HUDEP-2 (cell line): ENCODE data around the gene IGF2R.
"Not testable (repeated sequence)": the region's sequence is repeated elsewhere in the genome, so short reads cannot be mapped to it uniquely, and the experiment has no call there.

Experiments used
- DNase-seq, 76 experiments: peaks; one replicate each; lab custom pipeline; 2025; ENCODE audit not compliant: unreplicated experiment in 76 of 76; lab: John Stamatoyannopoulos, UW

The IGF2R gene

DNA sequence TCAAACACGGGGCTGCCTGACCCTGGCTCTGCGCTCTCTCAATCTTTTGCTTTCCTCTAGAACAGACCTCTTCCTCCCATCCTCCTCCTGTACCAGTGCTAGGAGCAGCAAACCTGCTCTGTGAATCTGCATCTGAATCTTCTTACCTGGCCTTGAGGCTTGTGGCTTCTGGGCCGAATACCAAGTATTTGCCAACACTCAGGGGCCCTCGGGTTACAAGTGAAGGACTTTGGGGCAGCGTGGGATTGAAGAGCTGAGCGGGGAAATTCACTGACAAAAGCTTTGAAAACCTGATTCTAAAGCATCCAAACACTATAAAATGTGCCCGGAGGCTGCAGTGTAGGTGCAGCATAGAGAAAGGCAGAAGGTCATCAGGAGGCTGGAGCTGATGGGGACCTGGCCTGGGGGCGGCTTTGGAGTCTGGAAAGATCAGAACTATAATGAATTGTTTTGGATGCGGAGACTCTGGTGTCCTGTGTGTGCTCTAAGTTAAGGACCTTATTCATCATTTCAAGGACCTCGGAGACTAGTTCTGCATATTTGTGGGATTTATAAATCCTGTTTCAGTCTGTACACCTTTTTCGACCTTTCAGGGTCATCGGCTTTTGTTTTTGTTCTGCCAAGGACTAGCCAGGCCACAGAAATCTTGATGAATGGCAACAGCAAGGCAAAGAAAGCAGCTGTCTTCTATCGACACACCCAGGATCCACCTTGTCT, 16.4 kb upstream of the IGF2R start:
- no peak for DNase-seq

DNA sequence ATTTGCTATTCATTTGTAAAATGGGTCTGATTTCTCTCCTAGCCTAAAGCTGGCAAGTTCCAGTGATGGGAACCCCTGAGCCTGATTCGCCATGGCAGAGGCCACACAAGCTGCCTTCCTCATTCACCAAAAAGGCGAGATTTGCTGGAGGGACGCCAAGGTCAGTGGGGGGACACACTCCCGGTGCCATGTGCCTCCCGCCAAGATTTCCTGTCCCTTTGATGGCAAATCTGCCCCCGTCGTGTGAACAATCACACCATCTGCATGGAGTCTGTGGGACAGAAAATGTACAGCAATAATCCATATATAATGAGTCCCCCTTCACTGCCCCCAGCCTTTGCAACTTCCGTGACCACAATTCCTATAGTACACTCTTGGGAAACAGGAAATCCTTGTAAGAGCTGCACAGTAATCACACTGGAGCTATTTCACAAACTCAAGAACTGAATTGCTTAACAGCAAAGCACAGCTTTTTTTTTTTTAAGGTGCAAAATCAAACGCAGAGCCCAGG, 15.7 kb upstream of the IGF2R start:
- DNase-seq, result no peak

DNA sequence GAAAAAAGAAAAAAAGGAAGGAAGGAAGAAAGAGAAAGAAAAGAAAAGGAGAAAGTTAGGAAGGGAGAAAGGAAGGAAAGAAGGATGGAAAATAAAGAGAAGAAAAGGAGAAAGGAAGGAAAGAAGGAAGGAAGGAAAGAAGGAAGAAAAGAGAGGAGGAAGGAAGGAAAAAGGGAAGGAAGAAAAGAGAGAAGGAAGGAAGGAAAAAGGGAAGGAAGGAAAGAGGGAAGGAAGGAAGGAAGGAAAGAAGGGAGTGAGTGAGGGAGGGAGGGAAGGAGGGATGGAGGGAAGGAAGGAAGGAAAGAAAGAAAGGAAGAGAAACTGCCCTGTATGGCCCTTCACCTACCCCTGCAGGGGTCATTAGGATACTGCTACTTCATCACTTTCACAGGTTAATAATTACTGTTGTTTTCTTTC, 12.9 kb upstream of the IGF2R start:
- no peak for DNase-seq

DNA sequence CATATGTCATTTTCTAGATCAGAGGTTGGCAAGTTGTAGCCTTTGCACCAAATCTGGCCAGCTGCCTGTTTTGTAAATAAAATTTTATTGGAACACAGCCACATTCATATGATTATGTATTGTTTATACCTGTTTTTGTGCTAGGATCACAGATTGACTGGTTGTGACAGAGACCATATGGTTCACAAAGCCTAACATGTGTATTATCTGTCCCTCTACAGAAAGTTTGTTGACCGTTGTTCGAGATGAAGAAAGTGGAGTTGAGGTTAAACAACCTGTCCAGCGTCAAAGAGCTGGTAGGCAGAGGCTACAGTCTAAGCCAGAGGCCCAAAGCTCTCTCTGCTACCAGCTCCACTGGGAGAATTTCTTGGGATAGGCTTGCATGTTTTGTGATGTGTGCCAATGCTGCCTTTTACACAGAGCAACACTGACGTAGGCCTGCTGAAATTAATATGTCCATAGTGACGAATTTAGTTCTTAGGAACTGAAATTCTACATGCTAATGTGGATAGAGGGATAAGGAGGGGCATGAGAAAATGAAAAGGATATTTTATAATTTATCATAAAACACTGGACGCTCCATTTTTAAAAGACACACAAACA, 11.7 kb upstream of the IGF2R start:
- no peak for DNase-seq

DNA sequence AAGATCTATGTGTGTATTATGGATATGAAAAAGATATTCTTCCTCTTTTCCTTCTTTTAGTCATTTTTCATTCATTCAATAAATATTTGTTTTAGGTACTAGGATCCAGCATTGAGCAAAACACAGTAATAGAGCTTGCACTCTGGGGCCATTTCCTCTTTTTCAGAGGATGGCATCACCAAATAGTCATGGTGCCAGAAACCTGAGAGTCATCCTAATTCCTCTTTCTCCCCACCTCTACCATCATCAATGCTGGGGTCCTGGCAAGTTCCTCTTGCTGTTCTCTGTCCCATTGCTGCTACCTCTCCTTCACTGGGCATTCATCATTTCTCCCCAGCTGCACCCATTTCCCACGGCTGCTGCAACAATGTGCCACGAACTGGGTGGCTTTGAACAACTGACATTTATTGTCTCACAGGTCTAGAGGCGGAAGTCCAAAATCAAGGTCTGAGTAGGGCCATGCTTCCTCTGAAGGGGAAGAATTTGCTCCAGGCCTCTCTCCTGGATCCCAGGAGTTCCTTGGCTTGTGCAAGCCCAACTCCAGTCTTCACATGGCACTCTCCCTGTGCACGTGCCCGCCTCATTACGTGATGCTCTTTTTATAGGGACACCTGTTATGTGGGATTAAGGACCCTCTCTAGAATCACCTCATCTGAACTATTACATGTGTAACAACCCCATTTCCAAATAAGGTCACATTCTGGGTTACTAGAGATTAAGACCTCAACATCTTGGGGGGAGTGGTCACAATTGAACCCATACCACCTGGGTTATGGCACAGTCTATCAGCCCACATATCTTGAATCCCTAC, 9.5 kb upstream of the IGF2R start:
- no peak for DNase-seq

DNA sequence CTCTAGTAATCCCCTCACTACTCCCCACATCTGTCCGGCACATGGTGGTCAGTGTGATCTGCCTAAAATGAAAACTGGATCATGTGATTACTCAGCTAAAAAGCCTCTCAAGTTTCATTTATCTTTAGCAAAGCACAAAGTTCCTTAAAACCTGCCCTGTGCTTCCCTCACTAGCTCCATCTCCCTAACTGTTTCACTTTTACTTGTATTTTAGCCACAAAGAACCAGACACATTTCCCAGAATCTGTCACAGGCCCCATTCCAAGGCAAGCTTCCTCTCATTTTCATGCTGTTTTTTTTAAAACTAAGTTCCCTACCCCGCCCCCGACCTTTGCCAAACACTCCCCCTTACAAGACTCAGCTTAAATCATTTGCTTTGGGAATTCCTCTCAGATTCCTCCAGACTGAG, 8.9 kb upstream of the IGF2R start:
- no peak for DNase-seq

DNA sequence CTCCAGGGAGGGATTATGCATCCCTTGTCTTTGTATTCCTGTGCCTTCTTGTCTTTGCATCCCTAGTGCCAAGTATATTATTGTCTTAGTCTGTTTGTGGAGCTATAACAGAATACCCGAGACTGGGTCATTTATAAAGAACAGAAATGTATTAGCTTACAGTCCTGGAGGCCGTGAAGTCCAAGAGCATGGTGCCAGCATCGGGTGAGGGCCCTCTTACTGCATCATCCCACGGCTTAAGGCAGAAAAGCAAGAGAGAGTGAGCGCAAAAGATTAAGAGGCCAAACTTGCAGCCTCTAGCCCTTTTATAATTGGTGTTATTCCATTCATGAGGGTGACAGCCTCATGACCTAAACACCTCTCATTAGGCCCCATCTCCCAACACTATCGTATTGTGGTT, 8.4 kb upstream of the IGF2R start:
- DNase-seq, result no peak

DNA sequence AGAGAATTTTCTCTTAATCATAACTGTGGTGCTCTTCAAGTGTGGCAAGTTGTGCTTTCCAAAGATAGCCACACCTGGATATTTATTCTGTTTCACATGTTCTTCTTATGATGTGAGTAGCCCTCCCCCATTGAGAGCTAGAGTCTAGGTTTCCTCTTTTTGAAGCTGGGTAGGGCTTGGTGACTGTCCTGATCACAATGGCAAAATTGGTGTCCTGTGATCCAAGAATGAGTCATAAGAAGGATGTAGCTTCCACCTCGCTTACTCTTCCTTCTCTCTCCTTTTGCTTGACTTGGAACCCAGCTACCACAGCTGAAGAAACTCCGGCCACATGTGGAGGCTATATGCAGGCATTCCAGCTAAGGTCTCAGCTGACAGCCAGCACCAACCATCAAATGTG, 7.4 kb upstream of the IGF2R start:
- no peak for DNase-seq

DNA sequence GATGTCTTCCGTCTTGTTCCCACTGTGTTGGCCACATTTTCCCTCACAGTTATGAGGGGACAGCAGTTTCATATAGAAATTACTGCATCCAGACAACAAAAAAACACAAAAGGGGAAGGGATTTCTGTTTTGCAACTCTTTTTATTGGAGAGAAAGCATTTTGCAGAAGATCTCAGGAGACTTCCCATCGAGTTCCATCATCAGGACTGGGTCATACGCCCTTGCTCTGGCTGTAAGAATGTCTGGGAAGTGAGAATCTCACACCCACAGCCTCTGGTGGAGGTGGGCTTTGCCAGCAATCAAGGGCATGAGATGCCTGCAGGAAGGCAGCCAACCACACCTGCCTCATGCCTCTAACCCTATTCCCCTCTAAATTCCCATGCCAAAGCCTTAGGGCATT, 5.8 kb upstream of the IGF2R start:
- DNase-seq, result no peak

DNA sequence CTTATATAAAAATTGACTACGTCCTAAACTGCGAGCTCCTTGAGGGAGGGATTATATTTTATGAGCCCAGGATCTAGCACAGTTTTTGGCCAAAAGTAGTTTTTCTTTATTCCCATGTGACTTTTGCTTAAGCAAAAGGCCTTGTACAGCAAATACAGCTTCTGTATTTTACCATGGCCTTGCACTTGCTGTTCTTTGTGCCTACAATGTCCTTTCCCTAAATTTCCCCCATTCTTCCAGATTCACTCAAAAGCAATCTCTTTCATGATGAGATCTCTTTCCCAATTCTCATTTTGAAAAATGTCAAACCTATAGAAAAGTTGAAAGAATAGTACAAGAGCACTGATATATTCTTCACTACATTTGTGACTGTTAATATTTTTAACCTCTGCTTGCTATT, 4.8 kb upstream of the IGF2R start:
- DNase-seq, result no peak

DNA sequence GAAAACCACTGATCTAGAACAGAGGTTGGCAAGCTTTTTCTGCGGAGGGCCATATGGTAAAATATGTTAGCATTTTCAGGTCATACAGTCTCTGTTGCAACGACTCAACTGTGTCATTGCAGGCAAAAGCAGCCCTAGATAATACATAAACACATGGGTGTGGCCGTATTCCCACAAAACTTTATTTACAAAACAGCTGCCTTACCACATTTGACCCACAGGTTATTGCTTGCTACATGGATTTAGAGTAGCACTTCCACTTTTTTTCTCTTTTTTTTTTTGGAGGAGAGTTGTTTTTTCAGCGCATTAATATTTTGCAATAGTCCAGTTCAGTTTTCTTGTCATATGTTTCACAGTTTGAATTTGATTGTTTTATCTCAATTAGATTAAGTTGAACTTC, 2.5 kb upstream of the IGF2R start:
- peak in 1 of 76 experiments; percentile 15 for DNase-seq

DNA sequence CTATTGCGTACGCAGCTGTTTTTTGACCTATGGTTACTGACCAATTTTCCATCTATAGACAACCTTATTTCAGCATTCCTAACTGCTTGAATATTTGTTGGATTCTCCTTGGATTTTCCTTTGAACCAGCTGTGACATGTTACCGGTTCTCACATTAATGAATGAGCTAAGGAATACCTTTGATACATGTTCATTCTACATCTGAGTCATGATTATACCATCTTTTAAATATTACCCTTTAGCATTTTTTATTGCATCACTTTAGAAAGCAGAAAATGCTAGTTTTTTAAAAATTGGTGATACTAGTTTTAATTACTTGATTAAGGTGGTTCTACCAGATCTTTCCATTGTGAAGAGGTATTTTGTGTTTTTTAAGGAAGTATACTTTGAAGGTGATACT, 1.9 kb upstream of the IGF2R start:
- DNase-seq, result no peak

DNA sequence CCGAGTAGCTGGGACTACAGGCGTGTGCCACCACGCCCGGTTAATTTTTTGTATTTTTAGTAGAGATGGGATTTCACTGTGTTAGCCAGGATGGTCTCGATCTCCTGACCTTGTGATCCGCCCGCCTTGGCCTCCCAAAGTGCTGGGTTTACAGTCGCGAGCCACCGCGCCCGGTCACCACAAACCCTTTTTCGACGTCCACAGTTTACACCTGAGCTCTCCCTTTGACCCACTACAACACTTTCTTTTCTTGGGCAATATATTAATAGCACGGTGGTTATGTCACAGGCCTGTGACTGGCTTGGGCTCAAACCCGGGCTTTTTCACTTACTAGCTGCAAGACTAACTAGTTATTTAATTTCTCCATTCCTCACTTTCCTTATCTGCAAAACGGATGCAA, 1.3 kb upstream of the IGF2R start:
- not testable (repeated sequence) for DNase-seq

DNA sequence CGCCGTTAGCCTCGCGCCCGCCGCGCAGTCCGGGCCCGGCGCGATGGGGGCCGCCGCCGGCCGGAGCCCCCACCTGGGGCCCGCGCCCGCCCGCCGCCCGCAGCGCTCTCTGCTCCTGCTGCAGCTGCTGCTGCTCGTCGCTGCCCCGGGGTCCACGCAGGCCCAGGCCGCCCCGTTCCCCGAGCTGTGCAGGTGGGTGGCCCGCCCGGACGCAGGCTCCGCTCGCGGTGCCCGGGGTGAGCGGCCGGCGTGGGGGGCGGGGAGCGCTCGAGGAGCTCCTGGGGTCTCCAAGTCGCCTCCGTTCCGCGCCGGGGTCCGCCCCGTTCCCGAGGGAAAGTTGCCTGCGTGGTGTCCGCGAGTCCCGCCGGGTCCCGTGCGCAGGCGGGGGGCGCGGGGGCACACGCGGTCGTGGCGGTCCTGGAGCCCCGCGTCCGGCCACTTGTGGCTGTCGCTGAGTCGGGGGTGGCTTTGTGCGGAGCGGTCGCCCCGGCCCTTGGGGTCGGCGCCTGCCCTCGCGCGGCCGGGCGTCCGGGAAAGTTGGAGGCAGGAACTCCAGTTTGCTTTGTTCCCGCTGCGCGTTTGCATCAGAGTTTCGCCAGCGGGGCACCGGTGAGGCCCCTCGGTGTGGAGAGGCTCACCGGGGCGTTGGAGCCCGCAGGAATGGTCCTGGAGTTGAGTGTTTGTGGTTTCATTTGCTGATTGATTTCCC, 476 bp downstream of the IGF2R start:
- DNase-seq, result peak in 10 of 76 experiments; percentile 25 to 63 (median 44)

DNA sequence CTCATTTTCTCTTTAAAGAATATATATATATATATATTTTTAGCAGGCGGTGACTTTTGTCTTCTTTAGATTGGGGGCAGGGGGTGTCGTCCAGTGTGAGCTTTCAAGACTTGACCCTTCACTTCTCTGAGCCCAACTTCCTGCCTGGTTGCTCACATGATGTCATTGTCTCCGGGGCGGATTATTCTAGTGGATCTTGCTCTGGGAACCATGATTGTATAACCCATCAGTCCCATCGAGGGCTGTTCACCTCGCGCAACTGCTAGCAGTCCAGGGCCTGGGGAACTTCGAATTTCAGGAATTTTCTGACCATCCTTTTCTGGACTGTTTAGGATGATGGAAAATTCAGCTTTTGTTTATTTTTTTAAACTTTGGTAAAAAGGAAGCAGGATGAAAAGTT, 1.0 kb downstream of the IGF2R start:
- DNase-seq, result peak in 54 of 76 experiments; percentile 19 to 79 (median 46)

DNA sequence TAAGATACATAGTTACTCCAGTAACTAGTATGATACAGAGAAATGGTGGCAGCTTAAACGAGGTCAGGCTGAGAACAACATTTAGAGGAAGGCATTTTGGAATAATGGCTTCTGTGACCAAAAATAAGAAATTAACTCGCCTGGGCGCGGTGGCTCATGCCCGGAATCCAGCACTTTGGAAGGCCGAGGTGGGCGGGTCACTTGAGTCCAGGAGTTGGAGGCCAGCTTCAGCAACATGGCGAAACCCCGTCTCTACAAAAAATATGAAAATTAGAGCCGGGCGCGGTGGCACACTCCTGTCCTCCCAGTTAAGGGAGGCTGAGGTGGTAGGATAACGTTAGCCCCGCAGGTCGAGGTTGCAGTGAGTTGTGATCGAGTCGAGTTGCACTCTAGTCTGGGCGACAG, 1.8 kb downstream of the IGF2R start:
- no peak for DNase-seq

DNA sequence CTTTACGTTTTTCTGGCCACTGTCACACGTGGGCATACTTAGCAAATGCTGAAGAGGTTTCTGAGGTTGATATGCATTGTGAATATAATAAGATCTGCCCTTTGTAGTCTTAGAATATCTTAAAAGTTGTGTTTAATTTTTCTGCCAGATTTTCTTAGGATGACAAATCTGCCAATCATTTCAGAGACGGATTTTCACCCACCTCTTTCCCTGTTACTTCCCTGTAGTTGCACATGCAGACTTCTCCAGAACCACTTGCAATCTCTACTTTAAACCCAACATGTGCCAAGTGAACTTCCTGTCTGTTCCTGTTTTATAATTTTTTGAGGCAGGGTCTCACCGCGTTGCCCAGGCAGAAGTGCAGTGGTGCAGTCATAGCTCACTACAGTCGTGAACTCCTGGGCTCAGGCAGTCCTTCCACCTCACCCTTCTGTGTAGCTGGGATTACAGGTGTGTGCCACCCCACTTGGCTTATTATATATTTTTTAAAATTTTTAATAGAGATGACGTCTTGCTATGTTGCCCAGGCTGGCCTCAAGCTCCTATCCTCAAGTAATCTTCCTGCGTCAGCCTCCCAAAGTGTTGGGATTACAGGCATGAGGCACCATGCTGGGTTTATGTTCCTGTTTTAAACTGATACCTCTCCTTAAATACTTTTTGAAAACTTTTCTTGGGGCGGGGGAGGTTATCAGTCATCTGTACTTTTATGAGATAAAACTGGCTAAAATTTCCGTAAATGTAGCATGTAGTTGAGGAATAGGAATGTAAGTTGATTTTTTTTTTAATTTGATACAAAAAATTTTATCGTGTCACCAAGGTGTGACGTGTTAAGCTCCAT, 2.7 kb downstream of the IGF2R start:
- no peak for DNase-seq

DNA sequence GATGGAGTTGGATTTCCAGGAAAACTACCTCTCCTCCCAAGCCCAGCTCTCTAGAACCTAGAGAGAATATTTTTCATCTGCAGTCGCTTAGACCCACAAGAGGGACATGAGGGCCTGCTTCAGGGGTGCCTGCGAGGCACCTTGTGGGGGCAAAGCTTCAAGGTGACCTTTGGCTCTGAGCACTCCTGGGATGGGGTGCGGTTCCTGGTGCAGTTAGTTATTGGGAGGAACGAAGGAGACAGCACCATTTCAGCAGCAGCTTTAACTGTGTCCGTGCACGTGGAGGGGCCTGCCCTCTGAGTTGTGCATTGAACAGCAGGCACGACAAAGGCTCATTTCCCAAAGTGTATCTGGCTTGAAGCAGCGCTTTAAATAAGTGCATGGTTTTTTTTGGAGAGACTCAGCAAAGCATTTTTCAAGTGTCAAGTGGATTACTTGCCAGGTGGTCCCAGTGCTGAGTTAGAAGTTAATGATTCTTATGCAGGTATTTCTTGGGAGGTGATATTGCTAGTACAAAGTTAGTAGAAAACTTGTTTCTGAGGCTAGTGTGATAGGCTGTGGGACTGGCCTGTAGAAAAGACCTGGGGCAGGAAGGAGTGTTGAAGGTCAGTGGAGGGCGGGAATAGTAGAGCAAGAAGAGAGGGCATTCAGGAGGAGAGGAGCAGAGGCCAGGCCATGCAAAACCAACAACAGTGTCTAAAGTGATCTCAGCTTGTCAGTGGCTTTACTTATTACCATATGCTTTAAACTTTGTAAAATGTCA, 3.8 kb downstream of the IGF2R start:
- DNase-seq, result no peak

DNA sequence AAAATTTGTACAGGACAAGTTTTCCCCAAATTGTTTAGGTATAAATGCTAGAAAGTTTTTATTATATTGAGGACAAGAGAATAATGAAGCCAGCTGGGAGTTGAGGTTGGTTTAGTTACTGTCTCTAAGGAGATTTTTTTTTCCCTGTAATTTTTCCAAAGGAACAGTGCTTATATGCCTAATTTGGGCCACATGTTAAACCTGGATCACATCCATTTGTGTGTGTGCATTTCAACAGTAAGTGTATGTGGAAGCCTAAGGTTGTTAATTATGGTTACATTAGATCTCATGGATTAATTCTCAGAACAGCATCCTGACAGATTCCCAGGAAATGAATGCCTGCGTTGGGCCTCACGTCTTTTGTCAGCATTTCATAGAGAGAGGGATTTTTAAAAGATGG, 4.5 kb downstream of the IGF2R start:
- DNase-seq, result no peak
